ENCODE results near the gene FAM217A. TPM values are rescaled to one million over a fixed set of nuclear protein-coding genes. Genes with fewer than 3 reads are reported as not detected.
"Not testable (repeated sequence)": the region's sequence is repeated elsewhere in the genome, so short reads cannot be mapped to it uniquely, and the experiment has no call there.

FAM217A gene, protein sequence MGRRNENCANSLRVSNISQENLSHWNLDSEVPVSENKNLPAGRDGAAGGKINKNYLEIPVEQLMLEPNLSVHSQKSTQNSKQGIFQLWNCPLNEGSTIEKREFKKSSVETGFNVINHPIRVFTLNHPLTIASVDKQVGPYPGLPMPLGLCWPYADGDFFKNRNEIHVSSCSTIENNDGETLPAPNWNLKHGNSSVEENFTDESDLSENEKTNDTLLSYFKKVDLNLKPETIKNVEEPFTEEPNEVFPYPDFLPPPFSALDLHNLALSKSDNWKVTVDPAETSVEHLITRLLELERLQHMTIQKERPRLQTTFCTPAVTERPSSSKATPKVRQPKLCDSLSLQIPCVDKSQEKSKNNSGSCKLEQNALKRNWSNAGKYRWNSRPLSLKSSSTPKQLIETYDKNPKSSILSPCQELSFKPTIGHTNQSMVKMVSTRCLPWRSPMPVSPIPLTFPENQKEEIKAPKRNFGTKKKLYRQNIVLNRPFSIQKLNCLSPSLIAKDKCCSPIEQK
- not detected for total RNA-seq

DNA sequence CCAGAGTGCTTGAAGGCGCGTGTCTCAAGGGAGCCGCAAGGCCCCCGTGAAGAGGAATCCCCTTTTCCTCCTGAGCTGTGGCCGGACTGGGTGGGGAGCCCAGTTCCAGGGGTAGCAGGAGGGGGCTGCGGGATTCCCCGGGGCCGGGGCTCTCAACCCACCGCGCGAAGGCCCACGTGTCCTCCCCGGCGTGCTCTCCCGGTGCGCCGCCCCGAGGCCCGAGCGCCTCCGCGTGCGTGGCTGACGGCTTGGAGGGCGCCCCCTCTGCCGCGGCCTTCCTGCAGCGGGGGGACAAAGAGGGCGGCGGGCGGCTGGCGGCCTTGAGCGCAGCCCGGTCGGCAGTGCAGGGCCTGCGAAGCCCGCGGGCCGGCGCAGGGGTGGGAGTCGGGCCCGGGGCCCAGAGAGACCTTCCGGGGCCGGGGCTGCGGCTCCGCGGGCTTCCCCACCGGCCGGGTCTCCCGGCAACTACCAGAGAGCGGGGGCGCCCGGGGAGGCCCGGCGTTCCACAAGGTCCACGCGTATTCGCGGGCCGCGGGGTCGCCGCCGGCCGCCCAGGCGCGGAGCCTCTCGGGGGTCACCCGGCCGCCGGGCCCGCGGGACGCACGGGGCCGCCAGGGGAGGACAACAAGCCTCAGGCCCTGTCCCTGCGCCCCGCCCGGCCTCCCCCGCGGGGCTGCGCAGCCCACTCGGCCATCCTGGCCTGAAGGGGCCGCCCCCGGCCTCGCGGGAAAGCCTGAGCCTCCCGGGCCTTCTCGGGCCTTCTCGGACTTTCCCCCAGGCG is at the start of gene FAM217A:
TSS of gene FAM217A (minus strand) at position 447 of the 781 bp plus-strand sequence. CDS start 1,723 bp downstream, outside the sequence.
- CTCF ChIA-PET = interaction anchor here (0.9 kb wide), 1 partner anchor 346 kb away, joined by 3 read pairs; no protein-coding TSS in a partner anchor
- no peaks in the 10 kb centered on the region for H3K9me3 Mint-ChIP-seq

DNA sequence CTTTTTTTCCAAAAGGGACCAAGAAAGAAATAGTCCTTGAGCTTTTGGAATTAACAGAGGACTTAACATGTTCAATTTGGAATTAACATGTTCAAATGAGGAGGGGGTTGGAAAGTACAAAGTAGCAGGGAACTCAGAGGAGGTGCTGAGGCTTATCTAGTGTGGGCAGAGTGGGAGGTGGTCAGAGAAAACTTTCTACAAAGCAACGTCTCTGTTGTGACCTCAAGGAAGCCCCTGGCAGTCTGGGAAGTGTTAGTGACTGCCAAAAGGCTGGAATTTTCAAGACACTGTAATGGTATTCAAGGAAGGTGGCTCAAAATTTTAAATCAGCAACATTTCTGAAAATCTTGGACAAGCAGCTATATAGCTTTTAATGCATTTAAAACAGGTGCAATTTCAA is 49.1 kb upstream of the FAM217A start:
- CTCF ChIA-PET = no interaction called here
- peaks cover 9% of the 10 kb centered on the region for H3K9me3 Mint-ChIP-seq
- intact Hi-C loops (cut with micrococcal nuclease) = no loop called here

More for the DNA sequence above, at the start of gene FAM217A:
- H3K4me3 Mint-ChIP-seq = no peak within 1 kb of the TSS
- peaks cover 15% of the 10 kb centered on the region for H3K27me3 Mint-ChIP-seq (ENCODE audit: low read depth)
- no peaks in the 10 kb centered on the region for H3K4me1 Mint-ChIP-seq (ENCODE audit: low read depth)
- no peak for DNase-seq
- intact Hi-C loops (cut with micrococcal nuclease) = no loop called here
- H3K36me3 Mint-ChIP-seq (ENCODE audit: low read depth) = no peaks in the 10 kb centered on the region
- no peak within 1 kb of the TSS for H3K27ac Mint-ChIP-seq

GRCh38 chr6:4125933-4126864 is 47.3 kb upstream of the FAM217A start:
- Mint-ChIP-seq H3K9me3 (no peaks in the 10 kb centered on the region), H3K4me1 (ENCODE audit: low read depth) (peaks cover 3% of the 10 kb centered on the region), H3K4me3 (no peak overlapping the region), H3K27ac (peak overlapping the region; percentile 33), H3K36me3 (ENCODE audit: low read depth) (peaks cover 39% of the 10 kb centered on the region), H3K27me3 (ENCODE audit: low read depth) (no peaks in the 10 kb centered on the region)
- no peak for DNase-seq
- CTCF ChIA-PET = interaction anchor here (0.7 kb wide), 1 partner anchor 29 kb away, joined by 3 read pairs; no protein-coding TSS in a partner anchor
- intact Hi-C loops (cut with micrococcal nuclease) = no loop called here

More for the DNA sequence above, 49.1 kb upstream of the FAM217A start:
- Mint-ChIP-seq H3K4me1 (ENCODE audit: low read depth) (peaks cover 3% of the 10 kb centered on the region), H3K27ac (no peak overlapping the region), H3K4me3 (no peak overlapping the region), H3K36me3 (ENCODE audit: low read depth) (peaks cover 45% of the 10 kb centered on the region), H3K27me3 (ENCODE audit: low read depth) (no peaks in the 10 kb centered on the region)
- DNase-seq = no peak

GRCh38 chr6:4125500-4125899 is 46.6 kb upstream of the FAM217A start:
- no peaks in the 10 kb centered on the region for H3K9me3 Mint-ChIP-seq
- H3K4me1 Mint-ChIP-seq (ENCODE audit: low read depth) = peaks cover 3% of the 10 kb centered on the region
- DNase-seq = no peak
- no peaks in the 10 kb centered on the region for H3K27me3 Mint-ChIP-seq (ENCODE audit: low read depth)
- CTCF ChIA-PET = no interaction called here
- H3K27ac Mint-ChIP-seq = no peak overlapping the region
- intact Hi-C loops (cut with micrococcal nuclease) = no loop called here
- H3K36me3 Mint-ChIP-seq (ENCODE audit: low read depth) = peaks cover 43% of the 10 kb centered on the region
- no peak overlapping the region for H3K4me3 Mint-ChIP-seq

GRCh38 chr6:4124351-4124750 is 45.4 kb upstream of the FAM217A start:
- no peaks in the 10 kb centered on the region for H3K27me3 Mint-ChIP-seq (ENCODE audit: low read depth)
- H3K9me3 Mint-ChIP-seq = no peaks in the 10 kb centered on the region
- H3K27ac Mint-ChIP-seq = no peak overlapping the region
- no peak overlapping the region for H3K4me3 Mint-ChIP-seq
- intact Hi-C loops (cut with micrococcal nuclease) = no loop called here
- H3K36me3 Mint-ChIP-seq (ENCODE audit: low read depth) = peaks cover 42% of the 10 kb centered on the region
- peaks cover 3% of the 10 kb centered on the region for H3K4me1 Mint-ChIP-seq (ENCODE audit: low read depth)
- DNase-seq = no peak
- CTCF ChIA-PET = no interaction called here

GRCh38 chr6:4115741-4116140 is 36.8 kb upstream of the FAM217A start:
- CTCF ChIA-PET = no interaction called here
- no peak overlapping the region for H3K27ac Mint-ChIP-seq
- H3K4me1 Mint-ChIP-seq (ENCODE audit: low read depth) = no peaks in the 10 kb centered on the region
- H3K27me3 Mint-ChIP-seq (ENCODE audit: low read depth) = no peaks in the 10 kb centered on the region
- peaks cover 21% of the 10 kb centered on the region for H3K9me3 Mint-ChIP-seq
- intact Hi-C loops (cut with micrococcal nuclease) = no loop called here
- H3K4me3 Mint-ChIP-seq = no peak overlapping the region
- peaks cover 51% of the 10 kb centered on the region for H3K36me3 Mint-ChIP-seq (ENCODE audit: low read depth)
- no peak for DNase-seq

DNA sequence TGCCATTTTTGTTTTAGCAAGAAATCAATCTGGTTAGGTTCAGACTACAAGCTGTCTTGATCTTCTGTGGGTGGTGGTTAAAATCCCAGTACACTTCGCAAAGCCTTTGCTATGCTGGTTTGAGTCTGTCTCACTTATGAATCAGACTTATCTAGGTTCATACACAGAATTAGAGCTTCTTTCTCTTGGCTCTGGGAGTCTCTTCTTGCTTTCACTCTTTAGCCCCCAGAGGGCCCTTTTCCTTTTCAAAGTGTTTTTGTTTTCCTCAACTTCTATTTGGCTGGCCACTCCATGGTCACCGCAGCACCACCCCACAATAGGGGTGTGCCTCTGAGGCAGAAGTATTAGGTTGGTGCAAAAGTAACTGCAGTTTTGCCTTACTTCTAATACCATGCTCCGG is 35.2 kb upstream of the FAM217A start:
- peaks cover 43% of the 10 kb centered on the region for H3K36me3 Mint-ChIP-seq (ENCODE audit: low read depth)
- intact Hi-C loops (cut with micrococcal nuclease) = no loop called here
- DNase-seq = no peak
- H3K27ac Mint-ChIP-seq = no peak overlapping the region
- CTCF ChIA-PET = no interaction called here
- peaks cover 21% of the 10 kb centered on the region for H3K9me3 Mint-ChIP-seq
- H3K4me3 Mint-ChIP-seq = no peak overlapping the region
- no peaks in the 10 kb centered on the region for H3K27me3 Mint-ChIP-seq (ENCODE audit: low read depth)
- no peaks in the 10 kb centered on the region for H3K4me1 Mint-ChIP-seq (ENCODE audit: low read depth)

GRCh38 chr6:4113649-4114048 is 34.7 kb upstream of the FAM217A start:
- DNase-seq = no peak
- no peaks in the 10 kb centered on the region for H3K27me3 Mint-ChIP-seq (ENCODE audit: low read depth)
- peaks cover 21% of the 10 kb centered on the region for H3K9me3 Mint-ChIP-seq
- no peak overlapping the region for H3K4me3 Mint-ChIP-seq
- H3K4me1 Mint-ChIP-seq (ENCODE audit: low read depth) = no peaks in the 10 kb centered on the region
- no peak overlapping the region for H3K27ac Mint-ChIP-seq
- CTCF ChIA-PET = no interaction called here
- intact Hi-C loops (cut with micrococcal nuclease) = no loop called here
- H3K36me3 Mint-ChIP-seq (ENCODE audit: low read depth) = peaks cover 42% of the 10 kb centered on the region

DNA sequence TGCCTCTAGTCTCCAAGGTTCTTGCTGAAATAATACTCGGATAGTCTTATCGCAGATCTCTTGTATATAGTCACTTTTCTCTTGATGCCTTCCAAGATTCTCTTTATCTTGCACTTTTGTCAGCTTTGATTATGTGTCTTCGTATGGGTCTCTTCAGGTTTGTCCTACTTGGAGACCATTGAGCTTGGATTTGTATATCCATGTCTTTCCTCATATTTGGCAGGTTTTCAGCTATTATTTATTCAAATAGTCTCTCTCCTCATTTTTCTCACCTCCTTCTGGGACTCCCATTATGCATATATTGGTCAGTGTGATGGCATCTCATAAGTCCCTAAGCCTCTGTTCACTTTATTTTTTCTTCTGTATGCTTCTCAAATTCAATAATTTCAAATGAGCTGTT is 33.4 kb upstream of the FAM217A start:
- no peak overlapping the region for H3K4me3 Mint-ChIP-seq
- no peaks in the 10 kb centered on the region for H3K4me1 Mint-ChIP-seq (ENCODE audit: low read depth)
- H3K9me3 Mint-ChIP-seq = peaks cover 21% of the 10 kb centered on the region
- H3K27ac Mint-ChIP-seq = no peak overlapping the region
- CTCF ChIA-PET = no interaction called here
- peaks cover 32% of the 10 kb centered on the region for H3K36me3 Mint-ChIP-seq (ENCODE audit: low read depth)
- H3K27me3 Mint-ChIP-seq (ENCODE audit: low read depth) = no peaks in the 10 kb centered on the region
- intact Hi-C loops (cut with micrococcal nuclease) = no loop called here
- DNase-seq = no peak

DNA sequence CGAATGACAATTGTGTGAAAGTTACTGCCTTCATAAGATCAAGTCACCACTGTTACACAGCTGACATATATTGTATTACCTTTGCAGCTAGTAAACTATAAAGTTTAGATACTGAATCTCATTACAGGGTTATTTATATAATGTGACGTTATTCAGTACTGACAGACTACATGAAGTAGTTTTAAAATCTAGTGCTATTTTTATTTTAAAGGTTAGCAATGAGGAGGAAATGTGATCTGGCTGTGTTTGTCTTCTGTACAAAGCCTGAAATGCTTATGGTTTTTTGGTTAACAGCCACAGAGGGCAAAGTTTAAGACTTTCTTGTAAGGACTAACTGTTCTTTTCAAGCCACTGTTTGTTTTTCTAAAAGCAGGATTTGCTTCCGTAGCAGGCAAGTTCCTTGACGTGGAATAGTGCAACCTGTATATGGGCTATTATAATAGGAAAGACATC is 30.5 kb upstream of the FAM217A start:
- H3K4me3 Mint-ChIP-seq; H3K27me3 Mint-ChIP-seq (ENCODE audit: low read depth); CTCF ChIA-PET; H3K27ac Mint-ChIP-seq; DNase-seq; H3K4me1 Mint-ChIP-seq (ENCODE audit: low read depth); intact Hi-C loops (cut with micrococcal nuclease): not testable (repeated sequence)
- Mint-ChIP-seq H3K9me3 (peaks cover 18% of the 10 kb centered on the region), H3K36me3 (ENCODE audit: low read depth) (peaks cover 11% of the 10 kb centered on the region)

DNA sequence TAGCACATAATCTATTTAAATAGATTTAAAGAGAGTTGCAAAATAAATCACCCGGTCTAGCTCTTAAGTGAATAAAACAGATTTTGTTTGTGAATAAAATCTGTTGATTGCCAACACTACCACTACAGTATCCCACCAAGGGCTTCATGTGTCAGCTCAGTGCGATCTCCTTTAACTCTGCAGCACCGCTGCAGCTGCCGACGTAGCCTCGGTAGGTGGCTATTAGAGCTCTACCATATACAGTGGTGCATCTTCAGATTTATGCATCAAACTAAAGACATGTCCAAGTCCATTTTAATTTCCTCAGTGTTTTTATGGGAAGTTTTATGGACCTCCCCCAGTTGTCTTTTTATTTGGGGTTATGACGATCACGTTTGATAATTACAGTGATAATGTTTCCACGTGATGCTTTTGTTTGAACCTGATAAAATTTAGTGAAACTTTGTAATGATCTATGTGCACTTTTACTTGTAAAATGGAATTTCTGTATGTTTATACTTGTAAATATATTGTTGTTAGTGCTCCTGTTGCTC is 29.7 kb upstream of the FAM217A start:
- no peaks in the 10 kb centered on the region for H3K4me1 Mint-ChIP-seq (ENCODE audit: low read depth)
- H3K27ac Mint-ChIP-seq = no peak overlapping the region
- no peak for DNase-seq
- intact Hi-C loops (cut with micrococcal nuclease) = no loop called here
- no peaks in the 10 kb centered on the region for H3K27me3 Mint-ChIP-seq (ENCODE audit: low read depth)
- H3K36me3 Mint-ChIP-seq (ENCODE audit: low read depth) = peaks cover 4% of the 10 kb centered on the region
- H3K9me3 Mint-ChIP-seq = peaks cover 13% of the 10 kb centered on the region
- H3K4me3 Mint-ChIP-seq = no peak overlapping the region
- CTCF ChIA-PET = no interaction called here

DNA sequence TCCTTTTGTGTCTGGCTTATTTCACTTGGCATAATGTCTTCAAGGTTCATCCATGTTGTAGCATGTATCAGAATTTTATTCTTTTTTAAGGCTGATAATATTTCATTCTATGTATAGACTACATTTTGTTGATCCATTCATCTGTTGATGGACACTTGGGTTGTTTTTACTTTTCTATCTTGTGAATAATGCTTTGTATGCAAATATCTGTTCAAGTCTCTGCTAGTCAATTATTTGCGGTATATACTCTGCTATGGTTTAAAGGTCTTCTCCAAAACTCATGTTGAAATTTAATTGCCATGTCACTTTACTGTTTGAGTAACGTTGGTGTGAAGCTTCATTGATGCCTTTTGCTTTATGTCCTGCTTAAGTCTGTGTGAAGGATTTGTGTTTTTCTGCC is 28.9 kb upstream of the FAM217A start:
- intact Hi-C loops (cut with micrococcal nuclease) = no loop called here
- CTCF ChIA-PET = no interaction called here
- Mint-ChIP-seq H3K27me3 (ENCODE audit: low read depth) (no peaks in the 10 kb centered on the region), H3K4me3 (no peak overlapping the region), H3K27ac (no peak overlapping the region), H3K36me3 (ENCODE audit: low read depth) (peaks cover 3% of the 10 kb centered on the region), H3K4me1 (ENCODE audit: low read depth) (no peaks in the 10 kb centered on the region), H3K9me3 (peaks cover 10% of the 10 kb centered on the region)
- DNase-seq = no peak
